Right hindlimb (tissue), 1 donor: ENCODE data around the gene WFIKKN2.

Experiments used
- DNase-seq: peaks from one replicate; pipeline ENCODE4 v3.0.0-alpha.2; 2018

Gene WFIKKN2

GRCh38 chr17:50808888-50809287, 26.5 kb upstream of the WFIKKN2 start:
- no peak for DNase-seq

GRCh38 chr17:50813583-50813982, 21.8 kb upstream of the WFIKKN2 start:
- no peak for DNase-seq

GRCh38 chr17:50815400-50815799, 20.0 kb upstream of the WFIKKN2 start:
- no peak for DNase-seq

- DNase-seq, result no peak
Measured at GRCh38 chr17:50816271-50816670, 19.1 kb upstream of the WFIKKN2 start.

GRCh38 chr17:50816771-50817751, 18.3 kb upstream of the WFIKKN2 start:
- no peak for DNase-seq

- no peak for DNase-seq
Measured at GRCh38 chr17:50817838-50818237, 17.5 kb upstream of the WFIKKN2 start.

- DNase-seq, result no peak
Measured at GRCh38 chr17:50818261-50818660, 17.1 kb upstream of the WFIKKN2 start.

- no peak for DNase-seq
Measured at GRCh38 chr17:50818921-50819657, 16.3 kb upstream of the WFIKKN2 start.

- DNase-seq, result no peak
Measured at GRCh38 chr17:50820651-50821050, 14.7 kb upstream of the WFIKKN2 start.

- no peak for DNase-seq
Measured at GRCh38 chr17:50822550-50822949, 12.8 kb upstream of the WFIKKN2 start.

GRCh38 chr17:50824429-50824828, 11.0 kb upstream of the WFIKKN2 start:
- DNase-seq, result no peak

GRCh38 chr17:50825188-50825587, 10.2 kb upstream of the WFIKKN2 start:
- DNase-seq, result no peak

- DNase-seq, result no peak
Measured at GRCh38 chr17:50828508-50829170, 6.7 kb upstream of the WFIKKN2 start.

- no peak for DNase-seq
Measured at GRCh38 chr17:50829332-50829731, 6.1 kb upstream of the WFIKKN2 start.

GRCh38 chr17:50830352-50830751, 5.0 kb upstream of the WFIKKN2 start:
- peak; percentile 73 for DNase-seq

GRCh38 chr17:50830994-50831393, 4.4 kb upstream of the WFIKKN2 start:
- peak; percentile 82 for DNase-seq

- DNase-seq, result peak; percentile 92
Measured at GRCh38 chr17:50831471-50831928, 3.9 kb upstream of the WFIKKN2 start.

- DNase-seq, result no peak
Measured at GRCh38 chr17:50832267-50832863, 3.0 kb upstream of the WFIKKN2 start.

- peak; percentile 63 for DNase-seq
Measured at GRCh38 chr17:50832864-50833381, 2.5 kb upstream of the WFIKKN2 start.

GRCh38 chr17:50833510-50834428, 1.6 kb upstream of the WFIKKN2 start:
- DNase-seq, result no peak
